NCI-H82 (cell line): ENCODE measurements around the gene MAML1.

Experiments
- DNase-seq: peaks from one replicate; lab custom pipeline; 2025; lab: John Stamatoyannopoulos, UW

Gene MAML1

DNA sequence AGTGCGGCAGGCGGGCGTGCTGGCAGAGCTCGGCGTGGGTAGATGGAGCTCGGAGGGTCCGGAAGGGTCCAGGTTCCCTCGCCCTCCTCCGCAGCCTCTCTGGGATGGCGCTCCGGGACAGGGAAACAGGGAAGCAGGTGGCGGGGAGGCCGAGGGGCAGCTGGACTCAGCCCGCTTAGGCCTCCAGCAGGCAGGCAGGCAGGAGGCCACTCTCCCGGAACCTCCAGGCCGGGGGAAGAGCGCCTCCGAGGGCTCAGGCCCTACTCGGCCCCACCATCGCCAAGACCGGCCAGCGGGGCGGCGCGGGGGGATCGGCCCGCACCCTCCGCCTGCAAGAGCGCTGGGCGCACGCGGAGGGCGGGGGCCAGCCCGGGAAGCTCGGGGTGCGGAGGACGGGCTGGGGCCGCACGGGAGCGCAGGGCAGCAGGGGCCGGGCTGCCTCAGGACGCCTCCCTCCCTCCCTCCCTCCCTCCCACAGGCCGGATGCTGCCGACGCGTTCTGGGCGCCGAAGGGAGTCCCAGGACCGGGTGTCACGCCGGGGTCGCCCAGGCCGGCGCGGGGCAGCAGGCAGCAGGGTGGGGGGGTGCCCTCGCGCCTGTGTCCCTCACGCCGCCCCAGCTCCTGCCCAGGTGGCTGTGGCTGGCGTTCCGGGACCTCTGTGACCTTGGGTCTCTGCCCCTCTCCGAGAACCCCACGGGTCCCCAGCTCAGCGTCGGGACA, 73.1 kb downstream of the MAML1 start:
- DNase-seq, result peak; percentile 36

DNA sequence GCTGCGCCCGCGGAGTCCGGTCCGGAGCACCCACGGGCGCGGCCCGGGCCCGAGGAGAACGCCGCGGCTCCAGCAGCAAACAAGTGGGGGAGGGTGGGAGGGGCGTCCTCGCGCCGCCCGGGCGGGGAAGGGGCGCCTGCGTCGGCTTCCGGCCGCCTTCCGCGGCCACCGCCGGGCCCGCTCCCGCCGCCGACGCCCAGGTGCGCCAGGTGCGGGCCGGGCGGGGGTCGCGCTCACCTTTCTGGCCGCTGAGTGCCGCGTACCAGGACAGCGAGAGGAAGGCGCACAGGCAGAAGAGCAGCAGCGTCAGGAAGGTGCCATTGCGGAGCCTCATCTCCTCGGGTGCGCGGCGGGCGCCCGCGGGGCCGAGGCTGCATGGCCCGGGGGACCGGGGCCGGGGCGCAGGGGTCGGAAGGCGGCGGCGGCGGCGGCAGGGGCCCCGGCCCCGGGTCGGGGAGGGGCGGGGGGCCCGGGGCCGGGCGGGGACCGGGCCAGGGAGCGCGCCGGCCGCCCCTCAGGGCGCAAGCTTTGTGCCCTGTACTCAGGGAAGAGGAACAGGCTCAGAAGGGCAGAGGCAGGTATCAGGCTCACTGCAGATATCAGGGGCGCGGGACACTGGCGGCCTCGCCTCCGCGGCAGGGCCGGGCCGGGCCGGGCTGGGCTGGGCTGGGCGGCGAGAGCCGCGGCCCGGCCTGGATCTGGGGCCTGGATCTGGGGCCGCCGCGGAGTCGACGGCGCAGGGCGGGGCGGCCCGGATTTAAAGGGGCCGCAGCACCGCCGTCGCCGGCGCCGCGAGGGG, 73.8 kb downstream of the MAML1 start, which contains the start of gene MGAT4B:
MGAT4B (minus strand) TSS at position 617 of the 799 bp plus-strand sequence; CDS start at position 334, 283 bp downstream.
- peak; percentile 72 for DNase-seq

DNA sequence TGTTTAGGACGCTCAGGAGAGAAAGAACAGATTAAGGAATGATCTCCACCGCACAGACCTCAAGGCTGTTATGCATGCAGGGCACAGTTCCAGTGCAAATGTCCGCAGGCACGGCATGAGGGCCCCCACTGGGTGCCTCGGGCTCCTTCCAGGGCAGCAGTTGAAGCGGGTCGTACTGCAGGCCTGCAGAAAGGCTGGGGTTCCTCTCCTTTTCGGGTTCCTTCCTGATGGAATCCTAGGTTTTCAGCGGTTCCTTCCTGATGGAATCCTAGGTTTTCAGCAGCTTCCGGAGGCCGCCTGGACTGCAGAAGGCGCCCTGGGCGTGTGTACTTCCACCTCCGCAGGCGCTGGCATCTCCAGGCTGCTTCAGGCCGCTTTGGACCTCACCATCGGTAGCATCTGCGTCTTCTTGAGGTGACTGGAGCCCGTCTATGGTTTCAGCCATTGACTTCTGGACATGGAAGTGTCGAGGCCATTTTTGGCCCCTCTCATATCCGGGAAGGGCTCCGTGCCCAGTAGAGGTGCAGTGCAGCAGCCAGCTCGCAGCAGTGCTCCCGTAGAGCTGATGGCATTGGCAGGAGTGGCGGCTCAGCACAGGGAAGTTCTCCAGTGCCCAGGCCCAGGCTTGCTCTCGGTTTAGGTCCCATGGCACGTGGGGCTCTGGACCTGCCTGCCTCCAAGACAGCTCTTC, 79.7 kb downstream of the MAML1 start:
- no peak for DNase-seq

DNA sequence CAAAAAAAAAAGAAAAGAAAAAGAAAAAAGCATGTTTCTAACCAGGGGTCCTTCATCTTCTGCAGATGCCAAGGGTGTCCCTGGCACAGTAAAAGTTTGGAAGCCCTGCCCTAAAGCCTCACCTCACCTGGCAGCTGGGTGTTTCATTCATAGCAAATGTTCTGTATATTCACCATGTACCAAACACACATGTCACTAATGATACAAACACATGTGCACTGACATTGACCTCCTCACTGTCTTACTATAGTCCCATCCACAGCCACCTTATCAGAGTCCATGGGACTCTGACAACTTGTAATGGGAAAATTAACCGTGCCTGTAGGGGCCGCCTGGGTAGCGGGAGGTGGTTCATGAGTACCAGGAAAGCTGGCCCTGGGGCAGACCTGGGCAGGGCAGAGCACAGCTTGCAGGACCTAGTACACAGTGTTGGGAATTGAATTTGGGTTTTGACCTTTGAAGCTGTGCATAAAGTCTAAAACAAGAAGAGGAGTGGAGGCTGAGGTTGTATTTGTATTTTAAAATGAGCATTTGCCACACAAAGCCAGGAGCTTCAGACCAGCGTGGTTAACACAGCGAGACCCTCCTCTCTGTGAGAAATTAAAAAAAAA, 80.5 kb downstream of the MAML1 start:
- DNase-seq, result no peak

DNA sequence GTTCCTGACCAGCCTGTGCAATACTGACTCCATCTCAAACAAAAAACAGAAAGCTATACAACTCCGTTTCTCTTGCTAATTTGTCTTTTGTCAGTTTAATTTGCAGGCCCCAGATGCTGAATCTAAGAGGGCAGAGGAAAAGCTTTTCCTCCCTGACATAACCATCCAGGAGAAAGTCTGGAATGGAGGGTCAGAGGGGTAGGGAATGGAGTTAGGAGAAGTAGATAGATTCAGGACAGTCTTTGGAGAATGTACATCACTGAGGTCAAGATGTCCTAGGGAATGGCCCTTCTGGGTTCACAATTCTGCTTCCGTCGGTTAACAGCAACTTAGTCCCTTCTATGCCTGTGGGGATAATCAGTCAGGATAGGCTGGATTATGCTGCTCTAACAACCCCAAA, 81.5 kb downstream of the MAML1 start:
- no peak for DNase-seq

DNA sequence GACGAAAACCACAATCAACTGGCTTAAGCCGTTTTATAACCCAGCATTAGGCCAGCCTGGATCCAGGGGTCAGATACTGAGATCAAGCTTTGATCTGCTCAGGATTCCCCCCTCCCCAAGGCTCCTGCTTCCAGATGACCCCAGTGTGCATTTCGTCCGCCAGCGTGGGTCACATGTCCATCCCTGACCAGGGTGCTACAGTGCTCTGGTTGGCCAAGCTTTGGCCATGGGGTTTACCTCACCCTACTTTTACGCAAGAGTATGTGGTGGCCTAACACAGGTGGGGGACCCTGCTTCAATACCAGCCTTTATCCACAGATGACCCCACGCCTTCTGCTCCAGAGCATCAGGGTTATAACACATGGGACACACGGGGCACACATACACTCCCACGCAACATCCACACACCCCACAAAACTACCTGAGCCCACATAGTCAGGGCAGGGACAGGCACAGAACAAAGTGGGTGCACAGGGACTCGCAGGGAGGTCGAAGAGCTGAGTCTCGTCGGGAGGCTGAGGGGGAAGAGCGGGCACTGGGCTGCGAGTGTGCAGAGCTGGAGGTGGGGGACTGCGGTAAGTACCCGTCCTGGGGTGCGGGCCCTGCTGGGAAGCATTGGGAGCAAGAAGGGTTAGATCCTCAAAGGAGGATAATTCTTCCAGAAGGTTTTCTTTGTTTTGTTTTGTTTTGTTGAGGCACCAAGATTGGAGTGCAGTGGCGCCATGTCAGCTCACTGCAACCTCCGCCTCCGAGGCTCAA, 83.0 kb downstream of the MAML1 start:
- DNase-seq, result no peak

DNA sequence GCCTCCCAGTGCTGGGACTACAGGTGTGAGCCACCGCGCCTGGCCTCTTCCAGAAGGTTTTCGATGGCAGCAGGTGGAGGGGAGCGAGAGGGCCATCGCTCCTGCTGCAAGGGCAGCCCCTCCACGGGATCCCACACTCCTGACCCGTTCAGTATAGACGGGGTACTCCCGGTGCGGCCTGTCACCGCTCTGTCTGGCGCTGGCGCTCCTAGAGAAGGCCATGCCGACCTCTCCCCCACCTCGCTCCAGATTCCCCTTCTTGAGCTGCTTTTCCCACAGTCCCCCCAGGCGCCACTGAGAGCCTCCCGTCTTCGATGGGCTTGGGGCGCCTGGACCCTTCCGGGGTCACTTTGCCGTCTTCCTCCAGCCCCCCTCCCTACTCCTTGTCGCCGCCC, 83.8 kb downstream of the MAML1 start:
- DNase-seq, result no peak

DNA sequence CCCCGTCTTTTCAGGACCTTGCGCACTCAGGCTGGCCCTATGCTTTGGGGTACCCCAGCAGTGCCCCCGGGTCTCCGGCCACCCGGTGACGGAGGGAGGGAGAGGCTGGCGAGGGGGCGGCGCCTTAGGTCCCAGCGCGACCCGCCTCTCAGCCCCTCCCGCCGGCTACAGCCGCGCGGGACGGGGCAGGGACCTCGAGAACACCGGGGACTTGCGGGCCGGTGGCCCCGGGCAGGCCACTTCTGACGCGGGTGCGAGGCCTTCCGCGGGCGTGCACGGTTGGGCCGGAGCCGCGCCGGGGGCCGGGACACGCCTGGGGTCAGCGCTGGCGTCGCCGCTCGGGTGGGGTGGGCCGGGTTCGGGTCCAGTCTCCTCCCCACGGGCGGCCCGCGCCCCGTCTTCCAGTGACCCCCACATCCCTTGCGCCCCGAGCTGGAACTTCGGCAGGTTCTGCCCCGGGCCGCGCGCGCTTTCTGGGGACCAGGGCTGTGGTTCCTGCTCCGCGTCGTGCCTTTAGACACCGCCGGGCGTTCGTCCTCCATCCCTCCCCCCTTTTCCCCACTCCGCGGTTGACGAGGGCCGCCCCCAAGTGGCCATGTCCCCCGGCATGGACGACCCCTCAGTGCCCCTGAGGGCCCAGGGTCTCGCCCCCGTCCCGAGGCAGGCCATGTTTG, 84.3 kb downstream of the MAML1 start:
- DNase-seq, result no peak

DNA sequence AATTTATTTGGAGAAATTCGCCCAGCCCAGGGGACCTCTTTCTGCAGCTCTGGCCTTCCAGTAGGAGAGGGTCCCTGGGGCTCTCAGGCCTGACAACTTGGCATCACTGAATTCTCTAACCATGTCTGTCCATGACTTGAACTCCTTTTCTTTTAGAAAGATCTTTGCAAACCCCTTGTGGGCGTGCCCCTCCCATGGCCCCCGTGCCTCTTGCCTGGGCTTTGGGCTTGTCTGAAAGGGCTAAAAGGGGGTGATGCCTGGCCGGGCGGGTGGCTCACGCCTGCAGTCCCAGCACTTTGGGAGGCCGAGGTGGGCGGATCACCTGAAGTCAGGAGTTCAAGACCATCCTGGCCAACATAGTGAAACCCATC, 84.8 kb downstream of the MAML1 start:
- no peak for DNase-seq

DNA sequence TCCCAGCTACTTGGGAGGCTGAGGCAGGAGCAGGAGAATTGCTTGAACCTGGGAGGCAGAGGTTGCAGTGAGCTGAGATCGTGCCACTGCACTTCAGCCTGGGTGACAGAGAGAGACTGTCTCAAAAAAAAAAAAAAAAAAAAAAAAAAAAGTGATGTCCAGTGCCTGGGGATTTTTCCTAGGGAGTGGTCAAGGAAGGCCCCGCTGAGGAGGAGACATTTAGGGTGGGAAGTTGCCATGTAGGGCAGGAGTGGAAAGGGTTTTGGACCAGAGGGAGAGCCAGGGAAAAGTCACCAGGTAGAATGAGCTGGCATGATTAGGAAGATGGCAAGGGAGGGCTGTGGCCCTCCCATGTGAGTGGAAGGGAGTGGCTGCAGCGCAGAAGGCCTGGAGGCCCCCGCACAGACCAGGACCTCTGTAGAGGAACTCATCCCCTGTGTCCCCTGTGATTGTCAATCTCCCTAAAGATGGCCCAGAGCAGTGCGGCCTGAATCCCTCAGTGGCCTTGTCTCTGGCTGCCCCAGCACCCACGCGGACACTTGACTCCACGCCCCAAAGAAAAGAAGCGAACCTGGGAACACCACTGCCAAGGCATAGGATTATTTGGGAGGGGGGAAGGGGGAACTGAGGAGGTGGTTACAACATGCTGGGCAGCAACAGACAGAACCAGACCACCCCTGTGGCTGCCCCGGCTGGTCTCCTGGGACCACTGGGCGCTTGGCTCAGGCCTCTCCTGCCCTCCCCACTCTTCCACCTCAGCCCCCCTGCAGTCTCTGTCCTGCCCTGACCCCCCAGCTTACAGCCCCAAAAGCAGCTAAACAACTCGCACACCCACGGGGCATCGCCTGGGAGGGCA, 85.5 kb downstream of the MAML1 start:
- peak; percentile 29 for DNase-seq

DNA sequence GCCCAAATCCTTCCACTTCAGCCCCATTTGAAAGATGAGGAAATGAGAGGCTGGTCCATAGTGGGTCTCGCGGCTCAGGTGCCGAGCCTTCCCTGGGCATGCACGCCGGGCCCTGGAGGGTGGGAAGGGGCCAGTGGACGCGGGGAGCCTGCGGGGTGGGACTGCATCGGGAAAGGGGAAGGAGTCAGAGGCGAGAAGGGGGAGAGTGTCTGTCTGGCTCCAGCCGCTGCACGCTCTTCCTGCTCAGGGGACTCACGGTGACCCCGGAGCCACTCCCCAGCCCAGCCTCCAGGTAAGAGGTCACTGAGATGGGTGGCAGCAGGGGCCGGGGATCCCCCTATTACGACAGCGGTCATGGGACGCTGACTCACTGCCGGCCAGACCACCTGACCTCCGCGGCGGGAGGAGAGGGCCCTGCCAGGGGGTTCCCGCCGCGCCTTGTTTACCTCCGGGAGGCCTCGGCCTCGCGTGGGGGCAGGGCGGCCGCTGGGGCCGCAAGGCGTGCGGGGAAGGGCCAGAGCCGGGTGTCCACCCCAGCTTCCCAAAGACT, 86.2 kb downstream of the MAML1 start:
- peak; percentile 49 for DNase-seq

DNA sequence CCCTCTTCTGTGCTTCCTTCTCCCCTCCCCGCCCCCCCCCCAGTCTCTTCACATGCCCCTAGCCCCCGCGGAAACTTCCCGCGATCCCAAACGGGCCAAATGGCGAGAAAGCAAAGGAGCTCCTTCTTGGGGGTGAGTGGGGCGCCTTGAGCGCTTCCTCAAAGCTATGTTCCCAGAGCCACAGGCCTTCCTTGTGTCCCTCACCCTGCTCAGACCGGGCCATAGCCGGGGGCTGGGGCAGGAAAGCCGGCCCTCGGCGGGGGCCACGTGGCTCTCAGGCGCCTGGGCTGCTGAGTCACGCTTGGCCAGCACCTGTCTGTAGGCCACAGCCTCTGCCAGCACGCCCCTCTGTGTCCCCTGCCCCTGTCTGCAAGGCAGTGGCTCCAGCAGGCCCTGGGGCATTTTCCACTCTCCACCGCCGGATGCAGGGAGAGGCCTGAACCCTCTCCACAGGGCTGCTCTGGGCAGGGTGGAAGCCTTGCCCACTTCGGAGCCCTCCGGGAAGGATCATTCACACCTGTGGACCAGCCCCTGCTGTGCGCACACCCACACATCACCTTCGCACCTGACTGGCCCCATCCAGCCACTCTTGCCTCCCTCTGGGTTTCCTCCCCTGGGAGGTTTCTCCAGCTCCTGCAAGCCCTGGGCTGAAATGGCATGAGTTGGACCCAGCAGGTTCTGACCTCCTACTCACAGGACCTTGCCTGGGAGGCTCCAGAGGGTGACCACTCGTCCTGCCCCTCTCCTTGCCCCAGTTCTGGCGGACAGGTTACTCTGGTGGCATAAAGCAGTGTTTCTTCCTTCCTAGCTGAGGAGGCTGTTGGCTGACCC, 86.9 kb downstream of the MAML1 start:
- DNase-seq, result peak; percentile 33

DNA sequence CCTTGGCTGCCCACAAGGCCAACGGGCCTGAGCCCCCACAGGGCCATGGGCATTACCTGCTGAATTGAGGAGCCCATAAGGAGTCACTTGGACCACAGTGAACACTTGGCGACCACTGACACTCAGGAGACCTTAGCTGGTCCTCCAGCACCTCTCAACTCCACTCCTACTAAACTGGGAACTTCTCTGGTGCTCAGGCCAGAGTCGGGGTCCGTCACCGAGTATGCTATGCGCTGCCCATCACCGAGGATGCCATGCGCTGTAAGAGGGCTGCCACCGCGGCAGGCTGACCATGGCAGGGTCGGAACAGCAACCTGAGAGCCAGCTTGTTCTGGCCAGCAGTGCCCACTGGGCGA, 87.5 kb downstream of the MAML1 start:
- peak; percentile 33 for DNase-seq

DNA sequence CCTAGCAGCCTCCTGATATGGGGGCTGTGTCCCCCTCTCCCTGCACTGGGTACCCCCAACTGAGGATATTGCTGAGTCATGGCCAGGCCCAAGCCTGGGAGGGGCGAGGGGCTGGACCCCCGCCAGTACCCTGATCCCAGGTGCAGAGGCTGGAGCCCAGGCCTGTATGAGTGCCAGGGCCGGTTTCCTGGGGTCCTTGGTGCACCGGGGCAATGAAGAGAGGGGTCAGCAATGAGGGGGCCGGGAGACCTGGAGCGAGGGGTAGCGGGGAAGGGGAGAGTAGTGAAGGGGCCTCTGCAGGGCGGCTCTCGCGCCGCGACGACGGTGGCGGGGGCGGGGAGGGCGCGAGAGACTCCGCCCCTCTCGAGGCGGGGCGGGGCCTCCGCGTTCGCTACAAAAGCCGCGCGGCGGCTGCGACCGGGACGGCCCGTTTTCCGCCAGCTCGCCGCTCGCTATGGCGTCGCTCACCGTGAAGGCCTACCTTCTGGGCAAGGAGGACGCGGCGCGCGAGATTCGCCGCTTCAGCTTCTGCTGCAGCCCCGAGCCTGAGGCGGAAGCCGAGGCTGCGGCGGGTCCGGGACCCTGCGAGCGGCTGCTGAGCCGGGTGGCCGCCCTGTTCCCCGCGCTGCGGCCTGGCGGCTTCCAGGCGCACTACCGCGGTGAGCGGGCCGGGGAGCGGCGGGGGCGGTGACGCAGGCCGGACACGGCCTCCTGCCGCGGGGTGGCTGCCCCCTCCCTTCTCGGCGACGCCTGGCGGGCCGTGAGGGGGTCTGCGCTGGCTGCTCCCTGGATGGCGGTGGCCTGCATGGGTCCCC, 88.1 kb downstream of the MAML1 start, which contains the start of gene SQSTM1:
SQSTM1 (plus strand) TSS at position 423 of the 815 bp plus-strand sequence; CDS start at position 455, 32 bp downstream.
- DNase-seq, result peak; percentile 81

DNA sequence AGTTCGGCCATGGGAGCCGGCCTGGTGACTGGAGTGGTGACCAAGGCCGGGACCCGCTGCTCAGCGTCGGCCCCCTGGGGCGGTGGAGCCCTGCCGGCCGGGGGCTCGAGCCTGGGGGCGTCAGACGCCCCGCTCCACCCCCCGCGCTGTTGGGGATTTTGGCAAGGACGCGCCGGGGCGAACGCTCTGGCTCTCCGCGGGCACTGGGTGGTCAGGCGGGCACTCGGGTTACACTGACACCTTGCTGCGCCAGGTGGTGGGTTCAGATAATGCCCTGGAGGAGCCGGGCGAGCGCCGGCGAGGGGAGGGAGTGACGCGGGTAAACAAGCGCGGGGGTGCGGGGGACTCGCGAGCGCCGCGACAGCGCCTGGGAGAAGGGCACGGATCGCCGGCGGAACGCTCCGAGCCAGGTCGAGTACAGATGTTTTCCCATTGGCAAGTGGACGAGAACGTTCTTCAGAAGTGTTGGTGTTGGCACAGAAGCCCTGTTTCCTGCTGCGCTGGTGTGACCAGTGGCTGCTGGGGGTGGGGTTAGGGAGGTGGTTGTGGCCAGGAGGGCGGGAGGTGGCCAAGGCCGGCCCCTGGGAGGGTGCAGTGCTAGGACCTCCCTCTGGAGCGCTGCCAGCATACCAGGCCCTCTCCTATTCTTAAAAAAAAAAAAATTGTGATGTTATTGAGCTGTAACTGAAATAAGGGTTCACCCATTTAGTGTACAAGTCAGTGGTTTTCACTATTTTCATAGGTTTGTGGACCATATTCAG, 88.9 kb downstream of the MAML1 start:
- DNase-seq, result peak; percentile 77

DNA sequence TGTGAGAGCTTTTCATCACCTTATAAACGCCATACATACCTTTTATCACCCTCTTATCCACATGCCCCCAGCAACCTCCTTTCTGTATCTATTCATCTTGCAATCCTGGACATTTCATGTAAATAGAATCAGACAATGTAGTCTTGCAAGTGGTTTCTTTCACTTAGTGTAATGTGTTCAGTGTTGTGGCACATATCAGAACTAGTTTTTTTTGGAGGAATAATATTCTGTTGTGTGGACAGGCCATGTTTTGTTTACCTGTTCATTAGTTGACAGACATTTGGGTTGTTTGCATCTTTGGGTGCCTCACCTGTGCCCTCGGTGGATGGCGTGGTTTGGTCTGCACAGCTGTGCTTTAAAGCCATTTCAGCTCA, 89.4 kb downstream of the MAML1 start:
- DNase-seq, result no peak

DNA sequence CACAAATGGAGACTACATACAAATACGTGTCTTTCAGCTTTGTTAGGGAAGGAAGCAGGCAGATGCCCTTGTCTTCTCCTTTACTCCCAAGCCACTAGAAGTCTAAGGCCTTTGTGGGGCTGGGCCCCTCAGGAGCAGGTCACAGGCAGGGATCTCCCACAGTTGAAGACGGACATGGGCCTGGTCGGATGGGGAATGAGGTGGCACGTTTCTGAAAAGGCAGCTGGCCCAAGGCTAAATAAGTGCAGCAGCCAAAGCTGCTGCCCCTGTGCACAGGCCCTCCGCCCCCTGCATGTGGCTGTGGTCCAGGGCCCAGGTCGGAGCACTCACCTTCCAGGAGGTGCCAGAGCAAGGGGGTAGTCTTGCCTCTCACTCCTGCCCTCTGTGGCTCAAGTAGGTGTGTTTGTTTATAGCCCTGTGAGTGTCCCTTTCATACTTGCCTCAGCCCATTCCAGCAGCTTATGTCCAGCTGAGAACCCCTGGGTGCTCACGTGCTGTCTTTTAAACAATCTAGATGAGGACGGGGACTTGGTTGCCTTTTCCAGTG, 89.9 kb downstream of the MAML1 start:
- DNase-seq, result no peak
